Muscle of arm (tissue), 12 donors: ENCODE results near the gene HOXA3. TPM values are rescaled to one million over a fixed set of nuclear protein-coding genes. Genes with fewer than 3 reads are reported as not detected.

Source experiments
- DNase-seq: peaks from one replicate; pipeline ENCODE4 v3.0.0-alpha.2; 2013
- polyA plus RNA-seq, 12 donors: library from polyadenylated mRNA; unstranded; fragments of 120-200 nt; gene quantifications; one replicate each; pipeline ENCODE4 v1.2.1, GENCODE V29; 2013; ENCODE audit not compliant: insufficient read length in 12 of 12

Gene HOXA3
- polyA plus RNA-seq, 12 donors = 6.8 to 48.8 (median 12.9) TPM; not detected in 1

DNA sequence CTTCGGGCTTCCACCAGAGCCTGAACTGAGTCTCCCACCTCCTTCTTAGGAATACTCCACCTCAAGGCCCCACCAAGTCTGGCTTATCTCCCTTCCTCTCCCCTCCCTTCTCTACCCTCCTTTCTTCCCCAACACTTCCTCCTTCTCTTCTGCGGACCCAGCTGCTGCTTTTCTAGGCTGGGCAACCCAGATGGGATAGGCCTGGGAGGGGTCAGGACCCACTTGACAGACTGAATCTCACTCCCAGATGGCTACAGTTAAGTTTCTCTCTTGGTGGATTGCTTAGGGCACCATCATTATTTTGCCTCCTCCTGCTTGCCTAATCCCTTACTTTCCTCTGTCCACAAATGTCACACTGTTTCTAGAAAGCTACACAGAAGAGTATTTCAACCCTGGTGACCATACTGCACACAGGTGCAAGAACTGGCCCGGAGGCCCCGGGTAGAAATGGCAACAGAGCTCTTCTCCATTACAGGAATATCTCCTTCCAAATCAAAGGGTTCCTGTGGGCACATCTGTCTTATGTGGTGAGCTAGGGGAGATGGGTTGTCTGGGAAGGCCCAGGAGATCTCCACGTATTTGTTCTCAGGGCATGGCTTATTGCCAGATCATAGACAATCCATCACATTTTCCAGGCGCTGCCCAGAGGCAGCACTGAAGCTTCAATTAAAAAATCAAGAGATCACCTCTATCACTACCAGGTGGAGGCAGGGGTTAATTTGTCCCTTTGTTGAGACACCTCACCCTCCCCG is 37.8 kb upstream of the HOXA3 start:
- DNase-seq = no peak

GRCh38 chr7:27189295-27189996 is 37.1 kb upstream of the HOXA3 start:
- no peak for DNase-seq

- no peak for DNase-seq
Measured at GRCh38 chr7:27188386-27189294, 36.3 kb upstream of the HOXA3 start.

DNA sequence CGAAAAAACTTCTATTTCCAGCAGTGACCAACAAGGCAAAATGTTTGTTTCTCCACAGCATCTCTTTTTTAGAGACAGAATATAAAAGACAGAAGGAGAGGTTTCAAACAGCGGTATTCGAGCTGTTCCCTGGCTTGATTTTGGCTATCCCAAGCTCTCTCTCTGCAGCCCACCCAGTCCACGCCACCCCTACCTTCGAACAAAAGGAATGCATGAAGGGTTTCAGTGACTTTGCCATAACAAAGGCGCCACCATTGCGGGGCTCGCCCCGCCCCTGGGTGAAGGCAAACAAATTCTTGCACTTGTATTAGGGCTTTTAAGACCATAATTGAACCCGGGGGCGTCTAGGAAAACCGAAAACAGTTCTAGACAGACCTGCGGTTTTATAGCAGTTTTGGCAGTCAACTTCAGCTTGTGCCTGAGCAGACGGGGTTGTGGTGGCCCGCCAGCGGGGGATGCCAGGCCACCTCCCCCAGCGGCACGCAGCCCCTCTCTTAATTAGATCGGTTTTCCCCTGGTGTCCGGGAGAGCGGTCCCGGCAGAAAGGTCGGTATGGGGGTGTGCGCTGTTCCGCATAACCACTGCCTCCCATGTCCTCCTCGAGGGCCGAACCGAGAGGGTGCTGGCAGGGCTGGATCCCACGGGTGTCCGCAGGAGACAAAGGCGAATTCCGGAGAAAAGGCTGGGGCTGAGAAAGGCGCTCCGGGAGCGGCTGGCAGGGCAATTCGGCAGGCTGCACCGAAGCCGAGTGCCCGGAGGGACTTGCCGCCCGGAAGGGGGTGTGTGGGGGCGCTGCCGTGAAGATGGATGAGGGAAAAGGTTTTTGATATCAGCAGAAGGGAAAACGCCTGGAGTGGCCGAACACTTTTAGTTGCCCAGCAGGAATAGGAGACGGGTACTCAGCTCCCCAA is 35.3 kb upstream of the HOXA3 start:
- DNase-seq = no peak

GRCh38 chr7:27186668-27187474 is 34.5 kb upstream of the HOXA3 start:
- no peak for DNase-seq

GRCh38 chr7:27185854-27186667 is 33.7 kb upstream of the HOXA3 start:
- DNase-seq = no peak

- no peak for DNase-seq
Measured at GRCh38 chr7:27185013-27185853, 32.9 kb upstream of the HOXA3 start, which contains the start of gene HOXA11. TSS of gene HOXA11 (minus strand) at chr7:27185232. CDS start at chr7:27185144, 88 bp downstream.

- DNase-seq = no peak
Measured at GRCh38 chr7:27184337-27185012, 32.1 kb upstream of the HOXA3 start.

DNA sequence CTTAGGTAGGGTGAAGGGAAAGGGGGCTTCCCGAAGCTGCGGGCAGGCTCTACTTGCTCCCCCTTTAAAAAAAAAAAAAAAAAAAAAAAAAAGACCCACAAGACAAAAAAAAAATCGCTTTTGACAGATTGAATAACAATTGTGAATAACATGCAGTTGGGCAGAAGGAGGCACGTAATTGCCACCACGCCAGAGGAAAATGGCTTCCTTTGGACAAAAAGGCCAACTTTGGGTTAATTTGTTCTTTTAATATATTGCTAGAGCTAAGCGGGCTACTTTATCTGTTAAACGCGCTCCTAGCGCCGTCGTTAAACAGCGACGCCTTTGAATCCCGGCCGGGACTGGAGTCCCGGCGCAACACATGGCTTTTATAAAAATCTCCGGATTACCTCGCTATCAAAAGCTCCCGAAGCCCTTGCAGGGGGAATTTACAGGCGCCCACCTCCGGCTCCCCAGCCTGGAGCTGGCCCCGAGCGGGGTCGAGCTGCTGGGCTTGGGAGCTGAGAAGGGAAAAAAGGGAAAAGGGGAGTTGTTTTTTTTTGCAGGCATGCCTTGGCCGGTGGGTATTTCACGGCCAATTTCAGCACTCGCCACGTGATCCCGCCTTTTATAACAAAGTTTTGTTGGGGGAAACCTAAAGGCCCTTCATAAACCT is 31.4 kb upstream of the HOXA3 start:
- no peak for DNase-seq

GRCh38 chr7:27182861-27183681 is 30.7 kb upstream of the HOXA3 start:
- no peak for DNase-seq

DNA sequence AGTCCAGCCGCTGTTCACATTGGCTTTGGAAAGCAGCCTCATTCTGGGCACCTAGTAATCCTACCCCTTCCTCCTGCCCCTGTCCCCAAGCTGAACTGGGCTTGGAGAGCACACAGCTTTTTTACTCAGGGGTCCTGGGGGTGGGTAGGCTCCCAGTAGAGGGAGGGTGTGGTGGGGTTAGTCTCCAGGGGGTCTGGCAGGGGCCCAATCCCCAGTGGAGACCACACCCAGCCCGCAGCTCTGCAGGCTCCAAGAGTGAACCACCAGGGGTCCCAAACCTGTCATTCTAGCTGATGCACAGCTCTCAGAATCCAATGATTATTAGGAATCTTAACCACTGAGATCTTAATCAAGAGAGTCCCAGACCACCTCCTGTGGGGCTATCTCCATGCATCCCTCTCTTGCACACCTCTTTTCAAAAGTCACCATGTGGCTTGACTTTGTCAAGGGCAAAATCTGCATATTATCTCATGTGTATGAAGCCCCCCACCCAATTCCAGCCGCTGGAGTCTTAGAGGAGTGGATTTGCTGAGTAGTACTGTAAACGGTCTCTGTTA is 30.0 kb upstream of the HOXA3 start:
- DNase-seq = no peak

GRCh38 chr7:27181795-27182275 is 29.5 kb upstream of the HOXA3 start:
- no peak for DNase-seq

GRCh38 chr7:27180431-27181420 is 28.3 kb upstream of the HOXA3 start:
- no peak for DNase-seq
